SK-N-MC (cell line): Measurements from ENCODE around the gene CTU1.

ENCODE experiments used
- EZH2 ChIP-seq: fragments of 200-600 bp; sonication (generic); IDR thresholded peaks from one replicate; pipeline ENCODE4 v1.6.1; 2017; ENCODE audit warnings: antibody characterized with exemption
- POLR2AphosphoS5 ChIP-seq: IDR thresholded peaks from 2 replicates; pipeline ENCODE4 v1.6.1; 2012; ENCODE audit warnings: mild to moderate bottlenecking, low read depth, low read length, borderline replicate concordance

- no peak for TF ChIP-seq EZH2
- TF ChIP-seq POLR2AphosphoS5 = no peak
Measured at GRCh38 chr19:51122112-51122981, 14.1 kb upstream of the CTU1 start.
